ENCODE results near the gene HDAC3.

HDAC3 gene

GRCh38 chr5:141585594-141585993 lies 51.1 kb downstream of the HDAC3 start:
- TF ChIP-seq REST (IDR thresholded peaks at IDR 0.05; ENCODE audit: low read depth) (no peak), TEAD4 (IDR thresholded peaks at IDR 0.05) (no peak), ZBTB7A (IDR thresholded peaks at IDR 0.05; ENCODE audit: low read depth) (no peak), MAX (IDR thresholded peaks at IDR 0.05) (no peak), CEBPB (IDR thresholded peaks at IDR 0.05) (no peak), TAF1 (IDR thresholded peaks at IDR 0.05; ENCODE audit: low read depth) (no peak)

- TF ChIP-seq CEBPB (IDR thresholded peaks at IDR 0.05) (no peak), YY1 (IDR thresholded peaks at IDR 0.05; ENCODE audit: low read depth) (no peak)
These were observed 62.5 kb downstream of the HDAC3 start for GRCh38 chr5:141574122-141574510.

- TF ChIP-seq TEAD4 (IDR thresholded peaks at IDR 0.05) (no peak), MAX (IDR thresholded peaks at IDR 0.05) (no peak), TCF12 (IDR thresholded peaks at IDR 0.05; ENCODE audit: low read depth) (no peak), EGR1 (IDR thresholded peaks at IDR 0.05) (no peak), ZBTB7A (IDR thresholded peaks at IDR 0.05; ENCODE audit: low read depth) (no peak), TAF1 (IDR thresholded peaks at IDR 0.05; ENCODE audit: low read depth) (no peak), FOXM1 (IDR thresholded peaks at IDR 0.05; ENCODE audit: borderline replicate concordance, low read depth) (no peak)
These were observed 63.0 kb downstream of the HDAC3 start for GRCh38 chr5:141573489-141574121.
